Neural progenitor cell (in vitro differentiated cells): ENCODE results near the gene MSH3.

Experiments
- EZH2phosphoT487 ChIP-seq: fragments of 200-600 bp; sonication (generic); IDR thresholded peaks from 2 replicates; pipeline ENCODE4 v1.6.1; 2017; ENCODE audit warnings: antibody characterized with exemption
- TF ChIP-seq, protein P1 (sequence below): fragments of 200-600 bp; sonication (generic); IDR thresholded peaks from 2 replicates; pipeline ENCODE4 v1.5.1; 2017; ENCODE audit warnings: antibody characterized with exemption, mild to moderate bottlenecking

DNA sequence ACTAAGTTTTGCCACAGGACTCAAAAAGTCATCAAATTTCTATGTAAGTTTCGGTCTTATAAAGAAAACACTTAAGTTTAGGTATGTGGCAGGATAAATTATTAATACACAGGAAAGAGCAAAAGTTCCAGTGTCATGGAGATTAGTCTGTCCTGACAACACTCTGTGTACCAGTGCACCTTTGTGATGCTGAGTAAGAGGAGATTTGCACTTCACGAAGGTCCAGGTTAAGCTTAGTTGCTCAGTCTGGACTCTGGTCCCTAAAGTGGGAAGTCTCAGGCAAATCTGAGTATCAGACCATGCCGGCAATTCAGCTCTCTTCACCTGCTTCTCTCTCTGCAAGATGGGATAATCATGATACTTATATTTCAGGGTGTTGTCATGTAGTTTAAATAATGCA is 166.2 kb downstream of the MSH3 start:
- TF ChIP-seq, protein P1, sequence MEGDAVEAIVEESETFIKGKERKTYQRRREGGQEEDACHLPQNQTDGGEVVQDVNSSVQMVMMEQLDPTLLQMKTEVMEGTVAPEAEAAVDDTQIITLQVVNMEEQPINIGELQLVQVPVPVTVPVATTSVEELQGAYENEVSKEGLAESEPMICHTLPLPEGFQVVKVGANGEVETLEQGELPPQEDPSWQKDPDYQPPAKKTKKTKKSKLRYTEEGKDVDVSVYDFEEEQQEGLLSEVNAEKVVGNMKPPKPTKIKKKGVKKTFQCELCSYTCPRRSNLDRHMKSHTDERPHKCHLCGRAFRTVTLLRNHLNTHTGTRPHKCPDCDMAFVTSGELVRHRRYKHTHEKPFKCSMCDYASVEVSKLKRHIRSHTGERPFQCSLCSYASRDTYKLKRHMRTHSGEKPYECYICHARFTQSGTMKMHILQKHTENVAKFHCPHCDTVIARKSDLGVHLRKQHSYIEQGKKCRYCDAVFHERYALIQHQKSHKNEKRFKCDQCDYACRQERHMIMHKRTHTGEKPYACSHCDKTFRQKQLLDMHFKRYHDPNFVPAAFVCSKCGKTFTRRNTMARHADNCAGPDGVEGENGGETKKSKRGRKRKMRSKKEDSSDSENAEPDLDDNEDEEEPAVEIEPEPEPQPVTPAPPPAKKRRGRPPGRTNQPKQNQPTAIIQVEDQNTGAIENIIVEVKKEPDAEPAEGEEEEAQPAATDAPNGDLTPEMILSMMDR, result no peak
- TF ChIP-seq EZH2phosphoT487, result no peak
